KOPT-K1 (cell line): Measurements from ENCODE around the gene PTPN22.

Source experiments
- H3K27ac ChIP-seq: fragments of 200-600 bp; sonication (generic); 2 replicates; pipeline ENCODE4 v1.5.1; 2016; ENCODE audit warnings: antibody characterized with exemption, mild to moderate bottlenecking, low read depth, low read length; ENCODE audit not compliant: poor library complexity, severe bottlenecking
- H3K36me3 ChIP-seq: fragments of 200-600 bp; sonication (generic); 2 replicates; pipeline ENCODE4 v1.5.1; 2017; ENCODE audit warnings: antibody characterized with exemption, mild to moderate bottlenecking, low read length, moderate library complexity; ENCODE audit not compliant: insufficient read depth
- H3K9me3 ChIP-seq: fragments of 200-600 bp; sonication (generic); 2 replicates; pipeline ENCODE4 v1.5.1; 2017; ENCODE audit warnings: antibody characterized with exemption, low read length, mild to moderate bottlenecking; ENCODE audit not compliant: insufficient read depth, poor library complexity, severe bottlenecking

PTPN22 gene

GRCh38 chr1:113871597-113872113, at the start of gene PTPN22:
TSS of gene PTPN22 (minus strand) at chr1:113871712.
- Histone ChIP-seq H3K27ac (peak within 1 kb of the TSS; percentile 85), H3K36me3 (no peaks in the 10 kb centered on the region), H3K9me3 (no peaks in the 10 kb centered on the region)

GRCh38 chr1:113918243-113918642, 46.7 kb upstream of the PTPN22 start:
- peaks cover 26% of the 10 kb centered on the region for H3K36me3 ChIP-seq
- H3K27ac ChIP-seq, result no peak overlapping the region
- H3K9me3 ChIP-seq, result no peaks in the 10 kb centered on the region

- Histone ChIP-seq H3K27ac (no peak overlapping the region), H3K36me3 (peaks cover 33% of the 10 kb centered on the region), H3K9me3 (no peaks in the 10 kb centered on the region)
These were observed 46.0 kb upstream of the PTPN22 start for GRCh38 chr1:113917400-113918082.

- peaks cover 38% of the 10 kb centered on the region for H3K36me3 ChIP-seq
- H3K27ac ChIP-seq, result no peak overlapping the region
- no peaks in the 10 kb centered on the region for H3K9me3 ChIP-seq
These were observed 45.5 kb upstream of the PTPN22 start for GRCh38 chr1:113916974-113917373.

- Histone ChIP-seq H3K27ac (no peak overlapping the region), H3K36me3 (peaks cover 65% of the 10 kb centered on the region), H3K9me3 (no peaks in the 10 kb centered on the region)
These were observed 42.6 kb upstream of the PTPN22 start for GRCh38 chr1:113913887-113914664.

GRCh38 chr1:113913312-113913668, 41.8 kb upstream of the PTPN22 start:
- no peaks in the 10 kb centered on the region for H3K9me3 ChIP-seq
- no peak overlapping the region for H3K27ac ChIP-seq
- peaks cover 72% of the 10 kb centered on the region for H3K36me3 ChIP-seq

GRCh38 chr1:113912594-113913311, 41.2 kb upstream of the PTPN22 start:
- H3K27ac ChIP-seq, result no peak overlapping the region

GRCh38 chr1:113905435-113905861, 33.9 kb upstream of the PTPN22 start:
- no peaks in the 10 kb centered on the region for H3K9me3 ChIP-seq
- peak overlapping the region; percentile 85 for H3K27ac ChIP-seq
- peaks cover 59% of the 10 kb centered on the region for H3K36me3 ChIP-seq

More at GRCh38 chr1:113912594-113913311, 41.2 kb upstream of the PTPN22 start:
- peaks cover 78% of the 10 kb centered on the region for H3K36me3 ChIP-seq
- no peaks in the 10 kb centered on the region for H3K9me3 ChIP-seq

- Histone ChIP-seq H3K27ac (peak within 1 kb of the TSS; percentile 85), H3K36me3 (peaks cover 59% of the 10 kb centered on the region), H3K9me3 (no peaks in the 10 kb centered on the region)
These were observed 33.3 kb upstream of the PTPN22 start, which contains the start of the genes AP4B1 and DCLRE1B for GRCh38 chr1:113904674-113905434. TSS of gene AP4B1 (minus strand) at chr1:113904799. CDS start at chr1:113904717, 82 bp downstream. TSS of gene DCLRE1B (plus strand) at chr1:113905326. CDS start at chr1:113905587, 261 bp downstream.

- Histone ChIP-seq H3K36me3 (peaks cover 61% of the 10 kb centered on the region), H3K27ac (peak overlapping the region; percentile 85), H3K9me3 (no peaks in the 10 kb centered on the region)
These were observed 32.8 kb upstream of the PTPN22 start for GRCh38 chr1:113904293-113904673.

- H3K9me3 ChIP-seq, result no peaks in the 10 kb centered on the region
- H3K36me3 ChIP-seq, result peaks cover 62% of the 10 kb centered on the region
- peak overlapping the region; percentile 85 for H3K27ac ChIP-seq
These were observed 32.2 kb upstream of the PTPN22 start for GRCh38 chr1:113903501-113904292.

- peaks cover 67% of the 10 kb centered on the region for H3K36me3 ChIP-seq
- H3K9me3 ChIP-seq, result no peaks in the 10 kb centered on the region
- H3K27ac ChIP-seq, result no peak overlapping the region
These were observed 29.7 kb upstream of the PTPN22 start for GRCh38 chr1:113901191-113901590.

GRCh38 chr1:113899111-113899510, 27.6 kb upstream of the PTPN22 start:
- Histone ChIP-seq H3K9me3 (no peaks in the 10 kb centered on the region), H3K27ac (no peak overlapping the region), H3K36me3 (peaks cover 88% of the 10 kb centered on the region)
